GM23248 (cell line): Measurements from ENCODE around the gene UBE2H. TPM values are rescaled to one million over a fixed set of nuclear protein-coding genes. Genes with fewer than 3 reads are reported as not detected.
"Not testable (repeated sequence)": the region's sequence is repeated elsewhere in the genome, so short reads cannot be mapped to it uniquely, and the experiment has no call there.

Experiments used
- DNase-seq: peaks from one replicate; pipeline ENCODE4 v3.0.0-alpha.2; 2015
- H2AFZ ChIP-seq: fragments of 200-600 bp; sonication (generic); 2 replicates; pipeline ENCODE4 v1.6.1; 2016; ENCODE audit warnings: antibody characterized with exemption
- H3F3A ChIP-seq: fragments of 200-600 bp; sonication (generic); 2 replicates; pipeline ENCODE4 v1.6.1; 2016; ENCODE audit warnings: mild to moderate bottlenecking, antibody characterized with exemption, mixed run types; ENCODE audit not compliant: insufficient read depth
- H3K27ac ChIP-seq: fragments of 200-600 bp; sonication (generic); 2 replicates; pipeline ENCODE4 v1.5.1; 2016; ENCODE audit warnings: mild to moderate bottlenecking
- H3K27me3 ChIP-seq: fragments of 200-600 bp; sonication (generic); replicated peaks from 2 replicates; pipeline ENCODE4 v1.6.1; 2016; ENCODE audit warnings: mild to moderate bottlenecking; ENCODE audit not compliant: insufficient read depth
- H3K36me3 ChIP-seq: fragments of 200-600 bp; sonication (generic); 2 replicates; pipeline ENCODE4 v1.6.1; 2016; ENCODE audit warnings: low read depth, mild to moderate bottlenecking
- H3K4me1 ChIP-seq: fragments of 200-600 bp; sonication (generic); 2 replicates; pipeline ENCODE4 v1.6.1; 2016; ENCODE audit warnings: mild to moderate bottlenecking; ENCODE audit not compliant: insufficient read depth
- H3K4me2 ChIP-seq: fragments of 200-600 bp; sonication (generic); one replicate; pipeline ENCODE4 v1.6.1; 2016; ENCODE audit warnings: mild to moderate bottlenecking; ENCODE audit not compliant: unreplicated experiment
- H3K4me3 ChIP-seq: fragments of 200-600 bp; sonication (generic); 2 replicates; pipeline ENCODE4 v1.5.1; 2016; ENCODE audit warnings: mild to moderate bottlenecking
- H3K79me2 ChIP-seq: fragments of 200-600 bp; sonication (generic); 2 replicates; pipeline ENCODE4 v1.6.1; 2016; ENCODE audit warnings: mild to moderate bottlenecking; ENCODE audit not compliant: insufficient read depth
- H3K9ac ChIP-seq: fragments of 200-600 bp; sonication (generic); 2 replicates; pipeline ENCODE4 v1.6.1; 2016; ENCODE audit warnings: mild to moderate bottlenecking
- H3K9me2 ChIP-seq: fragments of 200-600 bp; sonication (generic); 2 replicates; pipeline ENCODE4 v1.6.1; 2016; ENCODE audit warnings: mixed run types, mild to moderate bottlenecking, moderate library complexity; ENCODE audit not compliant: insufficient read depth
- H3K9me3 ChIP-seq: fragments of 200-600 bp; sonication (generic); one replicate; pipeline ENCODE4 v1.6.1; 2017; ENCODE audit warnings: low read depth
- H4K20me1 ChIP-seq: fragments of 200-600 bp; sonication (generic); 2 replicates; pipeline ENCODE4 v1.6.0; 2016; ENCODE audit not compliant: insufficient read depth
- EZH2 ChIP-seq: fragments of 200-600 bp; sonication (generic); IDR thresholded peaks from 2 replicates; pipeline ENCODE4 v1.6.1; 2018; ENCODE audit warnings: antibody characterized with exemption, mild to moderate bottlenecking; ENCODE audit not compliant: insufficient read depth, poor library complexity, severe bottlenecking
- EZH2phosphoT487 ChIP-seq: fragments of 200-600 bp; sonication (generic); IDR thresholded peaks from 2 replicates; pipeline ENCODE4 v1.6.1; 2018; ENCODE audit warnings: antibody characterized with exemption, moderate library complexity, mild to moderate bottlenecking, low read depth; ENCODE audit not compliant: insufficient read depth
- WGBS, 2 experiments: methylation state at CpG; one replicate each; pipeline ENCODE4 v1.1.6; 2015 to 2017; ENCODE audit warnings: low lambda C conversion rate in 2 of 2, low coverage in 1 of 2; ENCODE audit errors: missing lambda C conversion rate in 2 of 2; 5-methylcytosine and 5-hydroxymethylcytosine counted together
- in situ Hi-C: fragments of 300-500 bp; cut with MboI; formaldehyde crosslinking; loops from 2 replicates; pipeline ENCODE4 v1.15.0; 2020
- polyA plus RNA-seq: library from polyadenylated mRNA; unstranded; fragments of >200 nt; fragmentation: Nextera tagmentation; extraction: Ambion mirVana; gene quantifications from 2 replicates; pipeline ENCODE4 v1.2.1, GENCODE V29; 2016
- total RNA-seq: library from RNA; depleted of rRNA; stranded (reverse); fragments of >200 nt; shearing (Covaris generic); gene quantifications from 2 replicates; pipeline ENCODE4 v1.2.3, GENCODE V29; 2014

The UBE2H gene
- total and polyA plus RNA-seq, 2 experiments from 2014 or later: 40.7 to 44.4 TPM

- Histone ChIP-seq H3K9ac (no peak overlapping the region), H3K4me2 (no peak overlapping the region), H3K27ac (no peak overlapping the region), H3K9me3 (no peaks in the 10 kb centered on the region), H3K9me2 (no peaks in the 10 kb centered on the region), H3K36me3 (no peaks in the 10 kb centered on the region), H3F3A (peaks cover 3% of the 10 kb centered on the region; the same call in 1 of the 2 replicates), H4K20me1 (no peaks in the 10 kb centered on the region), H3K4me1 (peaks cover 18% of the 10 kb centered on the region), H3K27me3 (no peaks in the 10 kb centered on the region), H2AFZ (no peak overlapping the region), H3K4me3 (no peak overlapping the region), H3K79me2 (peaks cover 84% of the 10 kb centered on the region)
- in situ Hi-C loops: no loop called here
- no peak for TF ChIP-seq EZH2
- no peak for TF ChIP-seq EZH2phosphoT487
- DNase-seq: peak; percentile 40
- WGBS, 2 experiments: 42 to 44% methylated on average over 3 of the region's 3 CpGs
Measured at GRCh38 chr7:129864042-129864441, 88.7 kb downstream of the UBE2H start.

GRCh38 chr7:129862682-129863081, 90.1 kb downstream of the UBE2H start:
- TF ChIP-seq EZH2: no peak
- no peak for TF ChIP-seq EZH2phosphoT487
- H4K20me1 ChIP-seq: no peaks in the 10 kb centered on the region
- no peaks in the 10 kb centered on the region for H3K9me2 ChIP-seq
- H3K4me3 ChIP-seq: no peak overlapping the region
- H3K36me3 ChIP-seq: no peaks in the 10 kb centered on the region
- H3K4me1 ChIP-seq: peaks cover 18% of the 10 kb centered on the region
- H3K27ac ChIP-seq: no peak overlapping the region
- no peak overlapping the region for H3K9ac ChIP-seq
- H3K27me3 ChIP-seq: no peaks in the 10 kb centered on the region
- peaks cover 93% of the 10 kb centered on the region for H3K79me2 ChIP-seq
- peaks cover 5% of the 10 kb centered on the region; the same call in 1 of the 2 replicates for H3F3A ChIP-seq
- 87 to 88% methylated on average over 3 of the region's 3 CpGs for WGBS, 2 experiments
- in situ Hi-C loops: no loop called here
- H3K4me2 ChIP-seq: no peak overlapping the region
- DNase-seq: no peak
- no peaks in the 10 kb centered on the region for H3K9me3 ChIP-seq
- no peak overlapping the region for H2AFZ ChIP-seq

GRCh38 chr7:129860784-129861183, 92.0 kb downstream of the UBE2H start:
- H3K9ac ChIP-seq, H3K27me3 ChIP-seq, H3K27ac ChIP-seq, in situ Hi-C loops, H2AFZ ChIP-seq, H4K20me1 ChIP-seq, H3F3A ChIP-seq, H3K4me3 ChIP-seq, H3K9me2 ChIP-seq, H3K4me2 ChIP-seq, H3K9me3 ChIP-seq, DNase-seq, H3K36me3 ChIP-seq: not testable (repeated sequence)
- 79 to 82% methylated on average over 6 of the region's 6 CpGs for WGBS, 2 experiments
- H3K4me1 ChIP-seq: peaks cover 27% of the 10 kb centered on the region
- peaks cover 96% of the 10 kb centered on the region for H3K79me2 ChIP-seq

GRCh38 chr7:129859183-129859582, 93.6 kb downstream of the UBE2H start:
- Histone ChIP-seq H3K4me2 (no peak overlapping the region), H4K20me1 (no peaks in the 10 kb centered on the region), H3K79me2 (peaks cover 81% of the 10 kb centered on the region), H2AFZ (no peak overlapping the region), H3K27ac (no peak overlapping the region), H3K9me2 (no peaks in the 10 kb centered on the region), H3K9me3 (no peaks in the 10 kb centered on the region), H3K9ac (no peak overlapping the region), H3F3A (peaks cover 19% of the 10 kb centered on the region), H3K27me3 (no peaks in the 10 kb centered on the region), H3K36me3 (no peaks in the 10 kb centered on the region), H3K4me1 (peaks cover 29% of the 10 kb centered on the region), H3K4me3 (no peak overlapping the region)
- no peak for TF ChIP-seq EZH2phosphoT487
- TF ChIP-seq EZH2: no peak
- in situ Hi-C loops: no loop called here
- 89 to 94% methylated on average over 2 of the region's 2 CpGs for WGBS, 2 experiments
- DNase-seq: no peak

GRCh38 chr7:129858490-129858889, 94.3 kb downstream of the UBE2H start:
- in situ Hi-C loops: no loop called here
- Histone ChIP-seq H3K4me2 (no peak overlapping the region), H3K36me3 (no peaks in the 10 kb centered on the region), H3K79me2 (peaks cover 74% of the 10 kb centered on the region), H3K4me1 (peaks cover 30% of the 10 kb centered on the region), H3K4me3 (no peak overlapping the region), H3K9ac (no peak overlapping the region), H2AFZ (no peak overlapping the region), H3K27me3 (no peaks in the 10 kb centered on the region), H4K20me1 (no peaks in the 10 kb centered on the region), H3K27ac (no peak overlapping the region), H3K9me2 (no peaks in the 10 kb centered on the region), H3F3A (peaks cover 26% of the 10 kb centered on the region), H3K9me3 (no peaks in the 10 kb centered on the region)
- DNase-seq: no peak
- WGBS, 2 experiments: 55% methylated on average over 2 of the region's 2 CpGs
- TF ChIP-seq EZH2phosphoT487 (no peak), EZH2 (no peak)
